HG03280 (cell line): ENCODE measurements around the gene USP11.

Experiments
- ATAC-seq: cut with Tn5 transposase; IDR thresholded peaks from one replicate; pipeline ENCODE4 v1.9.1; 2021; ENCODE audit warnings: mild to moderate bottlenecking, moderate library complexity; ENCODE audit not compliant: unreplicated experiment

USP11 gene

GRCh38 chrX:47224266-47224895 is 8.4 kb upstream of the USP11 start:
- ATAC-seq, result no peak

- ATAC-seq, result no peak
Observed at GRCh38 chrX:47224896-47225290, 7.9 kb upstream of the USP11 start.

- ATAC-seq, result no peak
Observed at GRCh38 chrX:47226071-47226470, 6.7 kb upstream of the USP11 start.

- ATAC-seq, result no peak
Observed at GRCh38 chrX:47226531-47227333, 6.1 kb upstream of the USP11 start.

GRCh38 chrX:47227334-47227583 is 5.5 kb upstream of the USP11 start:
- no peak for ATAC-seq

- ATAC-seq, result no peak
Observed at GRCh38 chrX:47228550-47229270, 4.1 kb upstream of the USP11 start.

DNA sequence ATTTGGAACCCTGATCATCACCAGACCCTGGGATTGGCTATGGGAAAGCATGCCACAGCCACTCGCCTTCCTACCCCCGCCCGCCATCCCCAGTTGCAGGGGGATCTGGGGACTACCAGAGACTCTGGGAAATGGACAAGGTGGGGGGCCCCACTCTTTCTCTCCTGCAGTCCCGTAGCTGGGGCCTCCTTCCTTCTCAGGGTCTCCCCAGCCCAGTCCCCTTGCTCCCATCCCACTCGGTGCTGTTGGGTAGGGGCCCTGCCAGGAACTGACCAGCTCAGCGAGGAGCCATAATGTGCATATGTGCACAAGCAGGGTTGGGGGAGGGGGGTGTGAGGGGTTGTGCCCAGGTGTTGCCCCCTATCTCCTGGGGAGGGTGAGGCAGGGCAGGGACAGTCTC is 3.4 kb upstream of the USP11 start:
- no peak for ATAC-seq

DNA sequence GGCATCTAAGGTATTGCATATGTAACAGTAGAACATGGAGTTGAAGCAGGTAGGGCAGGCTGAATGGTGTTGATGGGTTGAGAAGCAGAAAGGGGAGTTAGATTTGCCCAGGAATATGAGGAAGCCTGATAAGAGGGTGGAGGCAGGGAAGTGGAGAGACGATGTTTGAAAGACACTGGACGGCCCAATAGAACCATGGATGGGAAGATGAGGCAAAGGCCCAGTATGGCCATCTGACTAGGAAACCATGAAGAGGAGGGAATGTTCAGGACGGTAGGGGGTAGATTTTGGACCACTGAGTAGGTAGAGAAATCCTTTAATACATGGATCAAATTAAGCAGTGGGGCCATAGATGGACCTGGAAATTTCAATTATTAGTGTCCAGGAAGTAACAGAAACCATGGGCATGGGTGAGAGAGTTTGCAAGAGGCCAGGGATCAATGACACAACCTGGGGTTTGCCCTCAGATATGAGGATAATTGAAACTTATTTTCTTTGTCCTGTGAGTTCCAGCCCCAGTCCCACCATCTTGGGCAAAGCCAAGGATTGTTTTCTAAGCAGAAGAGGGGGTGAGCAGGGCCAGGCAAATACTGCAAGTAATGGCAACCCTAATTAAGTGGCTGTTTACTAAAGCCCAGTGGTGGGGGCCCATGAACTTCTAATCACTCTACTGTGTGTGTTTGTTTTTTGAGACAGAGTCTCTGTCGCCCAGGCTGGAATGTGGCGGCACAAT is 2.5 kb upstream of the USP11 start:
- no peak for ATAC-seq

DNA sequence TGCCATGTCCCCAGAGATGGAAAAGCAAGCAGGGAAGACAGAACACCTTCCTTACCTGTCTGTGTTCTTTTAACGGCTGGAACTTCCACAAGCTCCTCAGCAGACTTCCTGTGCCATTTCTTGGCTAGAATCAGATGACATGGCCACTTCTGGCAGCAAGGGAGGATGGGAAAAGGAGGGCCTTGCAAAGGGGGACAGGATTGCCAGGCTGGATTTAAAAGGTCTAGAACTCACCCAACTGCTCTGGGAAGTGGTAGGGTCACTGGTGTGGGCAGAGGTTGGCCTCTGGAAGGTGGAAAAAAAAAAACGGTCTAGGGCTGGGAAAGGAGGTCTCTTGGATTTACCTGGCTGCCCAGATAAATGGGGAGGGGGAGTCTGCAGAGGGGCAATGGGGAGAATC is 1.6 kb upstream of the USP11 start:
- no peak for ATAC-seq

- no peak for ATAC-seq
Observed at GRCh38 chrX:47232197-47232802, 509 bp upstream of the USP11 start.

- peak; percentile 83 for ATAC-seq
Observed at GRCh38 chrX:47233333-47234113, 714 bp downstream of the USP11 start.

- ATAC-seq, result no peak
Observed at GRCh38 chrX:47234583-47234982, 1.8 kb downstream of the USP11 start.

GRCh38 chrX:47235691-47236103 is 2.9 kb downstream of the USP11 start:
- no peak for ATAC-seq

GRCh38 chrX:47239199-47239598 is 6.4 kb downstream of the USP11 start:
- no peak for ATAC-seq

DNA sequence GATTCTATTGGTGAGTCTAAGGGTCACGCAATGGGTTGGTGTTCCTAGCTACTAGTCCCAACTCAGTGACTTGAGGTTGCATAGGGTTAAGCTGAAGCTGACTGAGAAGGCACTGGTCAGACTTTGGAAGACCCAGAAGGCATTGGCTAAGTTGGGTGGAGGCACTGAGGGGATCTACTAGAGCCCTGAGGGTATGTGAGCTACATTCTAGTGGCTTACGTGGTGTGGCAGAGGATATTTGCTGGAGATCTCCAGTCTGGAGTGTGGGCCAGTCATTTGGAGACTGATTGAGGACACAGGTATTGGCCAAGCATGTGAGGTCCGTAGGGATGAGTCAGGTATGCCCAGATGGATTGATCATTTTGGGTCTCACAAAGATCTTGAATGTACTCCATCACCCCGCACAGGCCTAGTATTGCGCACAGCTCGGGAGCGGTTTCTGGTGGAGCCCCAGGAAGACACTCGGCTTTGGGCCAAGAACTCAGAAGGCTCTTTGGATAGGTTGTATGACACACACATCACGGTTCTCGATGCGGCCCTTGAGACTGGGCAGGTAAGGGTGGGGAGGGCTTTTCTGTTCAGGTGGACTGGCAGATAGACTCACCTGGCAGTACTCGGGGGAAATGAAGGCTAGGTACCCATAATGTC is 7.2 kb downstream of the USP11 start:
- no peak for ATAC-seq

DNA sequence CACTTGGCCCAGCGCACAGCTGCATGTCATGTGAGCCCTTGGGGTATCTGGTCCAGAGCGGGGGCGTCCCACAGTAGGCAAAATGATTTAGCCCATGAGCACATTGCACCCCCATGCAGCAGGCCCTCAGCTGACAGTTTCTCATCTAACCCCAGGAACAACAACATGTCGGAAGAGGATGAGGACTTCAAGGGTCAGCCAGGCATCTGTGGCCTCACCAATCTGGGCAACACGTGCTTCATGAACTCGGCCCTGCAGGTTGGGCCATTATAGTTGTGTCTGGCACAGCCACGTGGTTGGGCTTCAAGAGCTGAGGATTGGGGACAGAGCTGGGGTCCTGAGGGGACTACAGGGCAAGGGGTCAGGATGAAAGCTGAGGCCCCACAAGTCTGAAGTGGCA is 7.8 kb downstream of the USP11 start:
- ATAC-seq, result no peak

- no peak for ATAC-seq
Observed at GRCh38 chrX:47241201-47242011, 8.6 kb downstream of the USP11 start.

GRCh38 chrX:47242321-47242720 is 9.5 kb downstream of the USP11 start:
- no peak for ATAC-seq

DNA sequence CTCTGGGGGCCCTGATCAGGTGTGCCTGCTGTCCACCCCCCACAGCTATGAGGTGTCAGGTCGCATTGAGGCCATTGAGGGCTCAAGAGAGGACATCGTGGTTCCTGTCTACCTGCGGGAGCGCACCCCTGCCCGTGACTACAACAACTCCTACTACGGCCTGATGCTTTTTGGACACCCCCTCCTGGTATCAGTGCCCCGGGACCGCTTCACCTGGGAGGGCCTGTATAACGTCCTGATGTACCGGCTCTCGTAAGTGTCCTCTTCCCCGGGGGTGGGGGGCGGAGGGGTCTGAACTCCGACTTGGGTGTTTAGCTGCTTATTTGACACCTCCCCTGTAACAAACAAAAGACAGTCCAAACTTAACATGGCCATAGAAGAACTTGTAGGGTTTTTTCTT is 10.5 kb downstream of the USP11 start:
- ATAC-seq, result no peak
